Esophagus muscularis mucosa (tissue), 3 donors: ENCODE results near the gene LACTBL1.

Experiments
- CTCF ChIP-seq, 3 experiments: fragments of 200-600 bp in 2 of 3; fragments of 450-650 bp in 1 of 3; sonication (generic) in 2 of 3; IDR thresholded peaks; one replicate each; pipeline ENCODE4 v1.5.1; 2017 to 2019; ENCODE audit warnings: antibody characterized with exemption in 3 of 3, mild to moderate bottlenecking in 2 of 3, moderate library complexity in 1 of 3
- POLR2A ChIP-seq: fragments of 450-650 bp; IDR thresholded peaks from one replicate; pipeline ENCODE4 v1.6.1; 2017; ENCODE audit warnings: antibody characterized with exemption, moderate library complexity, mild to moderate bottlenecking, low read depth
- POLR2AphosphoS5 ChIP-seq, 2 donors: sonication (generic); formaldehyde crosslinking; IDR thresholded peaks; one replicate each; pipeline ENCODE4 v1.6.1; 2017; ENCODE audit warnings: antibody characterized with exemption in 2 of 2

- TF ChIP-seq POLR2A: no peak
- no peak for TF ChIP-seq CTCF (IDR thresholded peaks at IDR 0.05)
- TF ChIP-seq POLR2AphosphoS5 (IDR thresholded peaks at IDR 0.05): no peak
Measured at GRCh38 chr1:22941257-22941656, 31.4 kb downstream of the LACTBL1 start.
